ENCODE results near the gene ZNRD2. TPM values are rescaled to one million over a fixed set of nuclear protein-coding genes. Genes with fewer than 3 reads are reported as not detected.
A peak's percentile ranks its signal among the peaks of the same experiment; 100 is the strongest.

The ZNRD2 gene
- total RNA-seq, 6 donors from 2014 or later = 22.6 to 60.7 (median 39.7) TPM

DNA sequence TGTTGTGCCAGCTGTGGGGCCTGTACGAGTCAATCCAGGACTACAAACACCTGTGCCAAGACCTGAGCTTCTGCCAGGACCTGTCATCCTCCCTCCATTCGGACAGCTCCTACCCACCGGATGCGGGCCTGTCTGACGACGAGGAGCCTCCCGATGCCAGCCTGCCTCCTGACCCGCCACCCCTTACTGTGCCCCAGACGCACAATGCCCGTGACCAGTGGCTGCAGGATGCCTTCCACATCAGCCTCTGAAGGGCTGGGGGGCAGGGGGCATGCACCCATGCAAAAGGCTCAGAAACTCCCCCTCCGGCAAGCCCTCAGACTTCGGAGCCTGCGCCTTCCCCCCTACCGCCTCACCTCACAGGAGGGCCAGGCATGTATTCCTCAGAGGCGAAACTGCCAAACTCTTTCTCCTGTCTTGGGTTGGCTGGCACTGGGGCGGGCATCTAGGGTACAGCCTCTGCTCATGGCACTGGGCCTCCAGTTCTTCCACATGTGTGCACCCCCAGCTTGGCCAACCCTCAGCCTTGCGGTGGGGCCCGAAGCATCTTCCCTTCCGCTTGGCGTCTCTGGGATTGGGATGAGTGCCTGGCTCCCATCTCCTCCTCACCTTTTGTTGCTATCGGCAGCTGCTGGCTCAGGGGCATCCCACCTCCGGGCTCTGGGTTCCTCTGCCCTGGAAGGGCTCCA lies 3.3 kb downstream of the ZNRD2 start:
- TF ChIP-seq POLR2AphosphoS5 (IDR thresholded peaks at IDR 0.05) (no peak), EP300 (IDR thresholded peaks at IDR 0.05) (no peak), POLR2A (IDR thresholded peaks at IDR 0.05) (no peak)
- TF ChIP-seq, protein P1, sequence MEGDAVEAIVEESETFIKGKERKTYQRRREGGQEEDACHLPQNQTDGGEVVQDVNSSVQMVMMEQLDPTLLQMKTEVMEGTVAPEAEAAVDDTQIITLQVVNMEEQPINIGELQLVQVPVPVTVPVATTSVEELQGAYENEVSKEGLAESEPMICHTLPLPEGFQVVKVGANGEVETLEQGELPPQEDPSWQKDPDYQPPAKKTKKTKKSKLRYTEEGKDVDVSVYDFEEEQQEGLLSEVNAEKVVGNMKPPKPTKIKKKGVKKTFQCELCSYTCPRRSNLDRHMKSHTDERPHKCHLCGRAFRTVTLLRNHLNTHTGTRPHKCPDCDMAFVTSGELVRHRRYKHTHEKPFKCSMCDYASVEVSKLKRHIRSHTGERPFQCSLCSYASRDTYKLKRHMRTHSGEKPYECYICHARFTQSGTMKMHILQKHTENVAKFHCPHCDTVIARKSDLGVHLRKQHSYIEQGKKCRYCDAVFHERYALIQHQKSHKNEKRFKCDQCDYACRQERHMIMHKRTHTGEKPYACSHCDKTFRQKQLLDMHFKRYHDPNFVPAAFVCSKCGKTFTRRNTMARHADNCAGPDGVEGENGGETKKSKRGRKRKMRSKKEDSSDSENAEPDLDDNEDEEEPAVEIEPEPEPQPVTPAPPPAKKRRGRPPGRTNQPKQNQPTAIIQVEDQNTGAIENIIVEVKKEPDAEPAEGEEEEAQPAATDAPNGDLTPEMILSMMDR (IDR thresholded peaks at IDR 0.05) = no peak
- peak overlapping the region; percentile 40 to 93 (median 86) for H3K4me3 ChIP-seq
- DNase-seq = no peak
- 27 to 34% methylated on average over 6 to 21 of the region's 22 CpGs for WGBS, 2 donors
- H3K9me3 ChIP-seq = no peaks in the 10 kb centered on the region
- peaks cover 0 to 9% (median 0%) of the 10 kb centered on the region in 4 donors for H3K36me3 ChIP-seq
- ATAC-seq (ENCODE audit: low FRiP score in 2 of 2) = no peak
- peaks cover 63 to 84% (median 76%) of the 10 kb centered on the region in 4 donors for H3K4me1 ChIP-seq
- H3K27ac ChIP-seq = peak overlapping the region; percentile 93 to 98 (median 94)
- no peaks in the 10 kb centered on the region for H3K27me3 ChIP-seq

DNA sequence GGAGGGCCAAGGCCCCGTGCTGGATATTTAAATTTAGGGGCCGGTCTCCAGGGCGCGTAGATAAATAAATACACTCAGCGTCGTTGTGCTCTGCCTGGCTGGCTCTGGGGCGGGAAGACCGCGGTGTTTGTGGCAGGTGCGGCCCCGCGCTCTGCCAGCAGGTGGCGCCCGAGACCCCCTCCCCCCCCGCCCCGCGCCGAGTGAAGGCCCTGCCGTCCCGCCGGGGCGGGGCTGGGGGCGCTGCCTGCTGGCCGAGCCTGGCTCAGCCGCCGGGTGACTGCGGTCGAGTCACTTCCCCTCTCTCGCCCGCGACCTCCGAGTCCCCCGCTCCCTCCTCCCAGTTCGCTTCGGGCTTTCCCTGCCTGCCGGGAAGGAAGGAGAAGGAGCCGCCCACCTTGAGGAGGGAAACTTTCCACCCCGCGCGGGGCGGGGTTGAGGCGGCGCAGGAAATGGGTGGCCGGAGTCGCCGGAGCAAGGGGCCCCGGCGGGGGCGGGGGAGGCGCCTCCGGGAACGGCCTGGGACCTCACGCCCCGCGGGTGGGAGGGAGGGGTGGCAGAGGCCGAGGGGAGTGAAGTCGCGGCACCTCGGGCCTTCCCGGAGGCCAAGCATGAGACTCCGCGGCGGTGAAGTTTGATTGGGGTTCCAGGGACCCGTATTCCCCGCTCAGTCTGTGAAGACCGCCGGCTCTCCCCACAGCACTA lies 4.0 kb downstream of the ZNRD2 start:
- Histone ChIP-seq H3K27me3 (no peaks in the 10 kb centered on the region), H3K36me3 (peaks cover 0 to 16% (median 2%) of the 10 kb centered on the region in 4 donors), H3K9me3 (no peaks in the 10 kb centered on the region), H3K4me3 (peak overlapping the region; percentile 35 to 93 (median 86)), H3K4me1 (peaks cover 58 to 78% (median 74%) of the 10 kb centered on the region in 4 donors), H3K27ac (peak overlapping the region; percentile 93 to 98 (median 94))
- 0 to 2% methylated on average over 6 to 27 of the region's 67 CpGs for WGBS, 2 donors
- peak; percentile 95 to 98 for DNase-seq
- peak; percentile 72 to 77 for ATAC-seq (ENCODE audit: low FRiP score in 2 of 2)
- peak in 1 of 4 donors; percentile 37 for TF ChIP-seq POLR2A (IDR thresholded peaks at IDR 0.05)
- peak in 3 of 4 donors; percentile 63 to 94 (median 71) for TF ChIP-seq EP300 (IDR thresholded peaks at IDR 0.05)
- TF ChIP-seq, protein P1 (IDR thresholded peaks at IDR 0.05) = peak; percentile 96 to 99 (median 97)
- TF ChIP-seq POLR2AphosphoS5 (IDR thresholded peaks at IDR 0.05) = peak; percentile 92 to 96

DNA sequence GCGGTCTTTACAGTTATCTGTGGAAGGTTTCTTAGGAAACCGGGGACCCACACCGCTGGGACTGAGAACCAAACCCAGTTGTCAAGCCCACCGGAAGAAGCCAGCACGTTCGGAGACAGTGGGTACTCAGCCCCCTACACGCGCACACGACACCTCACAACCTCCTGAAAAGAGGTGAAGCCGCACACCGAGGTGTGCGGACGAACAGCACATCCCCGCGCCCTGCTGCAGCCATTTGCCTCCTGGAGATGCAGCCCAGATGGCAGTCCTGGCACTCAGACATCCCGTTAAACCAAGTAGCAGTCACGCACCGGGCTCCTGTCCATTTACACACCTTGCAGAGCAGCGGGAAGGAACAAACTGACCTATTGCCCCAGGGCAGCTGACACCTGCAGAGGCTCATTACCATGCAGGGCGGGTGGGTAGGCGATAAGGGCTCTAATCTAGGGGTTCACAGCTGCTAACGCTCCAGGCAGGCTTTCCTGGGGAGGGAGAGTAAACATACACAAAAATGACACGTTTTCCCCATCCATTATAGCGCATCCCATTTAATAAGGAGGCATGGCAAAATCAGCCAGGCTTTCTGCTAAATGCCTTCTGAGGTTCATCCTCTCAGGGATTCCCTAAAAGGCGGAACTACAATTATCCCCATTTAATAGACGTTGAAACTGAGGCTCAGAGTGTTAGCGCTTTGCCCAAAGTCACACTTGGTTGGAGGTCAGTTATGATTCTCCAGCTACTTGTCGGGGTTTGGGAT lies 4.7 kb downstream of the ZNRD2 start:
- peaks cover 56 to 74% (median 71%) of the 10 kb centered on the region in 4 donors for H3K4me1 ChIP-seq
- H3K4me3 ChIP-seq = peak overlapping the region; percentile 35 to 93 (median 86)
- peaks cover 0 to 23% (median 9%) of the 10 kb centered on the region in 4 donors for H3K36me3 ChIP-seq
- TF ChIP-seq POLR2AphosphoS5 (IDR thresholded peaks at IDR 0.05) (no peak), POLR2A (IDR thresholded peaks at IDR 0.05) (peak in 2 of 4 donors; percentile 10 to 11)
- WGBS, 2 donors = 27 to 43% methylated on average over 6 to 27 of the region's 28 CpGs
- peak; percentile 60 to 69 for DNase-seq
- H3K9me3 ChIP-seq = no peaks in the 10 kb centered on the region
- no peaks in the 10 kb centered on the region for H3K27me3 ChIP-seq
- peak overlapping the region; percentile 93 to 98 (median 94) for H3K27ac ChIP-seq
- no peak for ATAC-seq (ENCODE audit: low FRiP score in 2 of 2)

DNA sequence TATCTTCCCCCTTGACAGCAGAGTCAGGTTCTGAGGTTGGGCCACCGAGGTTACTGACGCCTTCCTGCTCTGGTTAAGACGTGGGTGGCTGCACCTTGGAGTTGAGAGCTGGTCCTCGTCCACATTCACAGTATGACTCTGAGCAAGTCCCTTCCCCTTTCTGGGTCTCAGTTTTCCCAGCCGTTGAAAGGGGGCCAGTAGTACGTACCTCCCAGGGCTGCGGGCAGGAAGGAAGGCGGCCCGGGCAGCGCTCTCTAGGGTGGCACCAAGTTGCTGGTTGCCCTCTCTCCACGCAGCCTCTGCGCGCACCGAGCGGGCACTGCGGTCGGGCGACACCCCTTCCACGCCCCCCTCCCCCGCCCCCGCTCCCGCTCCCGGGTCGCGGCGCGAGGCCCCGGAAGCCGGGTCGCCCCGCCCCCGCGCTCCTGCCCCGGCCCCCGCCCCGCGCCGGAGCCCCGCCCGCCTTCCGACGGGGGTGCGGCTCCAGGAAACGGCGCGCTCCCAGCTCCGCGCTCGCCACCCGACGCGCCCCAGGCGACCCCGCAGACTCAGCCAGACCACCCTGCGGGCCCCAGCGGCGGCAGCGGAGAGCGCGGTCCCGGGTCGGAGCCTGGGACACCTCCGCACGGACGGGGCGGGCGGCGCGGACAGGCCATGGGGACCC lies 5.4 kb downstream of the ZNRD2 start, which contains the start of gene EHBP1L1:
EHBP1L1 (plus strand) TSS at position 486 of the 664 bp plus-strand sequence. CDS start 250 bp downstream, outside the sequence.
- peak within 1 kb of the TSS; percentile 49 to 93 (median 86) for H3K4me3 ChIP-seq
- peaks cover 56 to 72% (median 70%) of the 10 kb centered on the region in 4 donors for H3K4me1 ChIP-seq
- WGBS, 2 donors = 0 to 5% methylated on average over 1 to 13 of the region's 69 CpGs
- peak within 1 kb of the TSS; percentile 93 to 98 (median 94) for H3K27ac ChIP-seq
- no peaks in the 10 kb centered on the region for H3K9me3 ChIP-seq
- H3K36me3 ChIP-seq = peaks cover 0 to 30% (median 16%) of the 10 kb centered on the region in 4 donors
- peak; percentile 51 to 54 for TF ChIP-seq POLR2AphosphoS5 (IDR thresholded peaks at IDR 0.05)
- peak in 2 of 4 donors; percentile 23 to 54 for TF ChIP-seq POLR2A (IDR thresholded peaks at IDR 0.05)
- TF ChIP-seq EP300 (IDR thresholded peaks at IDR 0.05) = no peak
- H3K27me3 ChIP-seq = no peaks in the 10 kb centered on the region
- ATAC-seq (ENCODE audit: low FRiP score in 2 of 2) (peak; percentile 9 to 63), DNase-seq (peak; percentile 75 to 96)

DNA sequence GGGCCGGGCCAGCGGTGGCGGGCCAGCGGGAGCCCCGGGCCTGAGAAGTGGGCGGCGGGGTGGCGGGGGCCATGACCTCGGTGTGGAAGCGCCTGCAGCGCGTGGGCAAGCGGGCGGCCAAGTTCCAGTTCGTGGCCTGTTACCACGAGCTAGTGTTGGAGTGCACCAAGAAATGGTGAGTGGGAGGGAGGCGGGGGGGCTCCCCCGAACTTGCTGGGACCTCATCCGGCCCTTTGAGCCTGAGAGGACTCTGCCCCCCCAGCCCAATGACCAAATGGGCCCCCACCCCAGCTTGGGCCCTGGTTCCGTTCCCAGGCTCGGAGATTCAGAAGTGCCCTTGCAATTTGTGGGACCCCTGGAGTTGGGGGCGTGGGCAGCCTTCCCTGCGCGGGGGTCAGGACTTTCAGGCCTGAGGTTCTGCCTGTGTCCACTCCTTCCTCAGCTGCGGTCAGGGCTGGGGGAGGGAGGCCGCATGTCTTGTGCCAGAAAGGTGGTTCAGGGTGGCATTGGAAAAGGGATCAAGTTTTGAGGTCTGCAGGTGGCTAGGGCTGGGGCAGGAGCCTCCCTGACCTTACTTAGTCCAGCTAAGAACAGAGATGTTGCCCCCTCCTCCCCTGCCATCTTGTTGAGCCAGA lies 6.1 kb downstream of the ZNRD2 start:
- peaks cover 0 to 37% (median 23%) of the 10 kb centered on the region in 4 donors for H3K36me3 ChIP-seq
- TF ChIP-seq POLR2A (IDR thresholded peaks at IDR 0.05) (no peak), EP300 (IDR thresholded peaks at IDR 0.05) (no peak), POLR2AphosphoS5 (IDR thresholded peaks at IDR 0.05) (no peak)
- DNase-seq (no peak), ATAC-seq (ENCODE audit: low FRiP score in 2 of 2) (no peak)
- no peaks in the 10 kb centered on the region for H3K27me3 ChIP-seq
- H3K9me3 ChIP-seq = no peaks in the 10 kb centered on the region
- peak overlapping the region; percentile 93 to 98 (median 94) for H3K27ac ChIP-seq
- peak overlapping the region; percentile 49 to 93 (median 86) for H3K4me3 ChIP-seq
- 9 to 40% methylated on average over 2 to 24 of the region's 26 CpGs for WGBS, 2 donors
- peaks cover 49 to 66% (median 64%) of the 10 kb centered on the region in 4 donors for H3K4me1 ChIP-seq

Data from upper lobe of left lung (tissue), 6 donors.